ENCODE data around the gene STAC2. TPM values are rescaled to one million over a fixed set of nuclear protein-coding genes. Genes with fewer than 3 reads are reported as not detected.
A peak's percentile ranks its signal among the peaks of the same experiment; 100 is the strongest.

STAC2 gene
- total RNA-seq, 4 donors from 2014 or later = 0.17 to 0.29 TPM; not detected in 2

DNA sequence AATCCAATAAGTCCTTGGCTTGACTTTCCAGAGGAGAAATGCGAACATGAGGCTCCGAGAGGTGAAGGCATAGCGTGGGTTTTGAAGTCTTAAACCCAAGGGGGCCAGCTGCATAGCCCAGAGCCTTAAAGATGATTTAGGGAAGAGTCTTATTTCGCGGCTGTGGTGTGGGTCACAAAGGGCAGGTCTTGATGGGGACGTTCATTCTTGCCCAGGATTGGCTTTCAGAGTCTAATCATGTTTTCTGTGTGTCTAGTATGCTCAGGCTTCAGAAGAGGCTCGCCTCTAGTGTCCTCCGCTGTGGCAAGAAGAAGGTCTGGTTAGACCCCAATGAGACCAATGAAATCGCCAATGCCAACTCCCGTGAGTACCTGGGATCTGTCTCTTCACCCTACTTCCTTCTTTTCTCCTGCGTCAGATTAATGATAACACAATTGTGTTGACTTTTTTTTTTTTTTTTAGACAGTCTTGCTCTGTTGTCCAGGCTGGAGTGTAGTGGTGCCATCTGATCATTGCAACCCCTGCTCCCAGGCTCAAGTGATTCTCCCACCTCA lies 24.7 kb downstream of the STAC2 start:
- H3K4me3 ChIP-seq = peak overlapping the region; percentile 76 to 95 (median 82)
- H3K36me3 ChIP-seq = peaks cover 39 to 44% (median 42%) of the 10 kb centered on the region in 4 donors
- WGBS = 45% methylated on average over 11 of the region's 11 CpGs
- H3K4me1 ChIP-seq = peaks cover 40 to 56% (median 54%) of the 10 kb centered on the region in 4 donors
- no peaks in the 10 kb centered on the region for H3K27me3 ChIP-seq
- H3K27ac ChIP-seq (replicated peaks in 1 of 4) = peak overlapping the region; percentile 86 to 97 (median 94)
- TF ChIP-seq, protein P1, sequence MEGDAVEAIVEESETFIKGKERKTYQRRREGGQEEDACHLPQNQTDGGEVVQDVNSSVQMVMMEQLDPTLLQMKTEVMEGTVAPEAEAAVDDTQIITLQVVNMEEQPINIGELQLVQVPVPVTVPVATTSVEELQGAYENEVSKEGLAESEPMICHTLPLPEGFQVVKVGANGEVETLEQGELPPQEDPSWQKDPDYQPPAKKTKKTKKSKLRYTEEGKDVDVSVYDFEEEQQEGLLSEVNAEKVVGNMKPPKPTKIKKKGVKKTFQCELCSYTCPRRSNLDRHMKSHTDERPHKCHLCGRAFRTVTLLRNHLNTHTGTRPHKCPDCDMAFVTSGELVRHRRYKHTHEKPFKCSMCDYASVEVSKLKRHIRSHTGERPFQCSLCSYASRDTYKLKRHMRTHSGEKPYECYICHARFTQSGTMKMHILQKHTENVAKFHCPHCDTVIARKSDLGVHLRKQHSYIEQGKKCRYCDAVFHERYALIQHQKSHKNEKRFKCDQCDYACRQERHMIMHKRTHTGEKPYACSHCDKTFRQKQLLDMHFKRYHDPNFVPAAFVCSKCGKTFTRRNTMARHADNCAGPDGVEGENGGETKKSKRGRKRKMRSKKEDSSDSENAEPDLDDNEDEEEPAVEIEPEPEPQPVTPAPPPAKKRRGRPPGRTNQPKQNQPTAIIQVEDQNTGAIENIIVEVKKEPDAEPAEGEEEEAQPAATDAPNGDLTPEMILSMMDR (IDR thresholded peaks at IDR 0.05) = no peak
- TF ChIP-seq POLR2A (IDR thresholded peaks at IDR 0.05; ENCODE audit: low read depth) (no peak), EP300 (IDR thresholded peaks at IDR 0.05) (no peak), POLR2AphosphoS5 (IDR thresholded peaks at IDR 0.05) (no peak)
- intact Hi-C loops (cut with DNase I) = no loop called here
- DNase-seq (ENCODE audit: extremely low spot score) = no peak
- no peaks in the 10 kb centered on the region for H3K9me3 ChIP-seq

DNA sequence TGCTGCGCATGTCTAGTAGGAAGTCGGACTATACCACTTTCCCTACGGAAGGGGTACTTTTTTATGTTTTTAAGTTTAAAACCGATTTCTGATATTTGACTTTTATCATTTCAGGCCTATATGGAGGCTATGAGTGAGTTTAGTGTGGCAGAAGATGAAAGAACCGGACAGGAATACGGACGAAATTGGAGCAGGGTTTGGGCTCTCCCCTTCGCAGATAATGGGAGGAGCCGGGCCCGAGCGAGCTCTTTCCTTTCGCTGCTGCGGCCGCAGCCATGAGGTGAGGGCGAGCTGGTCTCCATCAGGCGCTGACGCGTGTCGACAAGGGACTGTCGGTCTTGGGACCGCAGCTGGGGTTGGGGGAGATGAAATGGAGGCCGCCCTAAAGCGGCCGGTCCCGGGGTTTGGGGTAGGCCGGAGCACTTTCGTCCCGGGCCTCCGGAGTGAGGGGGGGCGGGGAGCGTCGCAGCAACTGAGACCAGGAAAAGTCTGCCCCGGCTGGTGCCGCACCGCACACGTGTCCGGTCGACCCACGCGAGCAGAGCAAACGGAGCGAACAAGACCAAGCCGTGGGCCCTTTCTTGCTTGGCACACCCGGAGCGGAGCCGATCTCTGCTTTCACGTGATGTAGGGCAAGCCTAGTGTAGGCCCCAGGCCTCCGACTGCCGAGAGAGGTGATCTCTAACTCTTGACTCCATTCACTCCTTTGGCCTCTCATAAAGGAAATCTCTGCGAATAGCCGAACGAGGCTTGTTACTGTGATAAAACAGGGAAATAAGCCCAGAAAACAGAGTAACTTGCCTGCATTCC lies 25.5 kb downstream of the STAC2 start, which contains the start of gene RPL19:
Gene RPL19 (plus strand): TSS at position 214 of the 810 bp plus-strand sequence. CDS start 62 bp downstream, at position 276.
- intact Hi-C loops (cut with DNase I) = no loop called here
- Histone ChIP-seq H3K4me3 (peak within 1 kb of the TSS; percentile 76 to 95 (median 82)), H3K36me3 (peaks cover 39 to 43% (median 41%) of the 10 kb centered on the region in 4 donors), H3K27ac (replicated peaks in 1 of 4) (peak within 1 kb of the TSS; percentile 86 to 97 (median 94)), H3K4me1 (peaks cover 47 to 64% (median 62%) of the 10 kb centered on the region in 4 donors), H3K27me3 (no peaks in the 10 kb centered on the region), H3K9me3 (no peaks in the 10 kb centered on the region)
- WGBS = under 1% methylated on average over 52 of the region's 52 CpGs
- DNase-seq (ENCODE audit: extremely low spot score) = peak; percentile 95
- TF ChIP-seq, protein P1 (IDR thresholded peaks at IDR 0.05) = no peak
- peak in 1 of 2 donors; percentile 89 for TF ChIP-seq POLR2AphosphoS5 (IDR thresholded peaks at IDR 0.05)
- no peak for TF ChIP-seq EP300 (IDR thresholded peaks at IDR 0.05)
- TF ChIP-seq POLR2A (IDR thresholded peaks at IDR 0.05; ENCODE audit: low read depth) = peak; percentile 68

DNA sequence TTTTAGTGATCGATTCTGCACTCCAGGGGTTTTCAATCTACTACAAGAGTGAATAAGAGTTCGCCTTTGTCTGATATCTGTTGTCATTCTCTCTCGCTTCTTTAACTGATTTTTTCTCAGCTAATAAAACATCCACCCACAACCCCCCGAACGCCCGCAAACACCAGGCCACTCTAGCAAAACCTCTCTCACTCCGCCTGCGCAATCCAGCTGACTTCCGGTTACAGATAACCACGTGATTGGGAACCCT lies 26.0 kb downstream of the STAC2 start:
- Histone ChIP-seq H3K27ac (replicated peaks in 1 of 4) (peak overlapping the region; percentile 86 to 97 (median 94)), H3K36me3 (peaks cover 35 to 38% (median 36%) of the 10 kb centered on the region in 4 donors), H3K4me1 (peaks cover 47 to 69% (median 67%) of the 10 kb centered on the region in 4 donors), H3K27me3 (no peaks in the 10 kb centered on the region), H3K4me3 (peak overlapping the region; percentile 76 to 95 (median 82)), H3K9me3 (no peaks in the 10 kb centered on the region)
- intact Hi-C loops (cut with DNase I) = no loop called here
- TF ChIP-seq POLR2AphosphoS5 (IDR thresholded peaks at IDR 0.05) (peak; percentile 85 to 95), EP300 (IDR thresholded peaks at IDR 0.05) (no peak), POLR2A (IDR thresholded peaks at IDR 0.05; ENCODE audit: low read depth) (no peak)
- TF ChIP-seq, protein P1 (IDR thresholded peaks at IDR 0.05) = peak in 1 of 3 experiments; percentile 20
- under 1% methylated on average over 10 of the region's 10 CpGs for WGBS
- peak; percentile 98 for DNase-seq (ENCODE audit: extremely low spot score)

DNA sequence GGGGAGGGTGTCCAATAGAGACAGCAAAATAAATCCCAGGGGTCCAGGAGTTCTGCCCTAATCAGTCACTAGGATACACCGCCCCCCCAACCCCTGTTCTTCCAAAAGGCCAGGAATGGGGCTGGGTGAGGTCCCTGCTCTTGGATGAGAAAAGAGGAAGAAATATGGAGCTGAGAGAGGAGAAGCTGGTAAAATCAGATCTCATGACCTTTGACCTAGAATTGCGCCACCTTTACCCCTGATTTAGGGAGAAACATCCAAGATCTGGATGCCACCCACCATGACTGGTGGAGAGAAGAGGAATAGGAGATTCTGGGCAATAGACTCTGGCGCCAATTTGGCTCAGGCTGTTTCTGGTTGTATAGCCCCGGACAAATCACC lies 27.6 kb downstream of the STAC2 start:
- intact Hi-C loops (cut with DNase I) = no loop called here
- DNase-seq (ENCODE audit: extremely low spot score) = no peak
- Histone ChIP-seq H3K9me3 (no peaks in the 10 kb centered on the region), H3K27me3 (no peaks in the 10 kb centered on the region), H3K27ac (replicated peaks in 1 of 4) (peak overlapping the region; percentile 86 to 97 (median 94)), H3K4me1 (peaks cover 47 to 85% (median 77%) of the 10 kb centered on the region in 4 donors), H3K4me3 (peak overlapping the region; percentile 80 to 93 (median 84)), H3K36me3 (peaks cover 20 to 32% (median 26%) of the 10 kb centered on the region in 4 donors)
- TF ChIP-seq, protein P1 (IDR thresholded peaks at IDR 0.05) = no peak
- no peak for TF ChIP-seq POLR2AphosphoS5 (IDR thresholded peaks at IDR 0.05)
- TF ChIP-seq POLR2A (IDR thresholded peaks at IDR 0.05; ENCODE audit: low read depth) = no peak
- no peak for TF ChIP-seq EP300 (IDR thresholded peaks at IDR 0.05)
- 75% methylated on average over 4 of the region's 4 CpGs for WGBS

Measured in esophagus muscularis mucosa (tissue), 4 donors.